HG03139 (cell line): Measurements from ENCODE around the gene TMEM81.

Experiments used
- ATAC-seq: cut with Tn5 transposase; IDR thresholded peaks from one replicate; pipeline ENCODE4 v1.9.1; 2021; ENCODE audit not compliant: unreplicated experiment

Gene TMEM81

GRCh38 chr1:205077158-205077933 lies 6.9 kb downstream of the TMEM81 start:
- ATAC-seq, result no peak

GRCh38 chr1:205076245-205076761 lies 8.0 kb downstream of the TMEM81 start:
- no peak for ATAC-seq

- ATAC-seq, result no peak
Measured at GRCh38 chr1:205075642-205076155, 8.6 kb downstream of the TMEM81 start.

- no peak for ATAC-seq
Measured at GRCh38 chr1:205074513-205074912, 9.7 kb downstream of the TMEM81 start.

GRCh38 chr1:205074084-205074483 lies 10.2 kb downstream of the TMEM81 start:
- ATAC-seq, result no peak

GRCh38 chr1:205073511-205073910 lies 10.7 kb downstream of the TMEM81 start:
- ATAC-seq, result no peak

GRCh38 chr1:205072881-205073280 lies 11.4 kb downstream of the TMEM81 start:
- no peak for ATAC-seq

GRCh38 chr1:205072286-205072685 lies 12.0 kb downstream of the TMEM81 start:
- ATAC-seq, result no peak

- no peak for ATAC-seq
Measured at GRCh38 chr1:205071801-205072200, 12.5 kb downstream of the TMEM81 start.

- no peak for ATAC-seq
Measured at GRCh38 chr1:205071028-205071409, 13.2 kb downstream of the TMEM81 start.

GRCh38 chr1:205069371-205070125 lies 14.7 kb downstream of the TMEM81 start:
- no peak for ATAC-seq

GRCh38 chr1:205068457-205069040 lies 15.7 kb downstream of the TMEM81 start:
- ATAC-seq, result no peak

GRCh38 chr1:205068001-205068400 lies 16.3 kb downstream of the TMEM81 start:
- no peak for ATAC-seq

GRCh38 chr1:205067031-205067430 lies 17.2 kb downstream of the TMEM81 start:
- ATAC-seq, result no peak

GRCh38 chr1:205066141-205066818 lies 18.0 kb downstream of the TMEM81 start:
- no peak for ATAC-seq

GRCh38 chr1:205065666-205066065 lies 18.6 kb downstream of the TMEM81 start:
- no peak for ATAC-seq

- no peak for ATAC-seq
Measured at GRCh38 chr1:205064741-205065316, 19.4 kb downstream of the TMEM81 start.

GRCh38 chr1:205064301-205064700 lies 20.0 kb downstream of the TMEM81 start:
- no peak for ATAC-seq

GRCh38 chr1:205062895-205063294 lies 21.4 kb downstream of the TMEM81 start:
- ATAC-seq, result no peak

- ATAC-seq, result no peak
Measured at GRCh38 chr1:205062319-205062718, 21.9 kb downstream of the TMEM81 start.

GRCh38 chr1:205061665-205062069 lies 22.6 kb downstream of the TMEM81 start:
- ATAC-seq, result no peak
